Right lobe of liver (tissue), 4 donors: Measurements from ENCODE around the gene ZBTB3.

Experiments
- CTCF ChIP-seq, 4 donors: fragments of 200-600 bp in 3 of 4; fragments of 450-650 bp in 1 of 4; IDR thresholded peaks; one replicate each; pipeline versions ENCODE4 v1.5.1 to v1.8.0; 2016 to 2022; ENCODE audit warnings: antibody characterized with exemption in 4 of 4, mild to moderate bottlenecking in 2 of 4
- POLR2A ChIP-seq: fragments of 450-650 bp; IDR thresholded peaks from one replicate; pipeline ENCODE4 v1.6.1; 2017; ENCODE audit warnings: antibody characterized with exemption, mild to moderate bottlenecking
- donor health status: DM: no; HTN: no; CAD: no.
- donor health status: DM: no; HTN: no; CAD: no.
- donor health status: DM: no; HTN: yes; CAD: no.

GRCh38 chr11:62706850-62707247 lies 47.1 kb downstream of the ZBTB3 start:
- no peak for TF ChIP-seq CTCF (IDR thresholded peaks at IDR 0.05)
- no peak for TF ChIP-seq POLR2A
